Ascending aorta (tissue), 2 donors: ENCODE results near the gene TBX10. TPM values are rescaled to one million over a fixed set of nuclear protein-coding genes. Genes with fewer than 3 reads are reported as not detected.

Source experiments
- DNase-seq, 2 donors: peaks; one replicate each; pipeline ENCODE4 v3.0.0-alpha.2; 2019; ENCODE audit warnings: low spot score in 2 of 2
- H3K27ac ChIP-seq, 2 donors: fragments of 200-600 bp; sonication (generic); one replicate each; pipeline ENCODE4 v1.5.1; 2016 to 2017; ENCODE audit warnings: mild to moderate bottlenecking in 1 of 2
- H3K27me3 ChIP-seq: fragments of 200-600 bp; sonication (generic); one replicate; pipeline ENCODE4 v1.5.1; 2017
- H3K36me3 ChIP-seq, 2 donors: fragments of 200-600 bp; sonication (generic); one replicate each; pipeline ENCODE4 v1.5.1; 2016
- H3K4me1 ChIP-seq, 2 donors: fragments of 200-600 bp; sonication (generic); one replicate each; pipeline ENCODE4 v1.5.1; 2016 to 2017; ENCODE audit warnings: mild to moderate bottlenecking in 1 of 2
- H3K4me3 ChIP-seq, 2 donors: fragments of 200-600 bp; sonication (generic); one replicate each; pipeline ENCODE4 v1.5.1; 2016 to 2017; ENCODE audit warnings: mild to moderate bottlenecking in 1 of 2
- H3K9me3 ChIP-seq, 2 donors: fragments of 200-600 bp; sonication (generic); one replicate each; pipeline ENCODE4 v1.5.1; 2016
- intact Hi-C: fragments of 100-400 bp; cut with DNase I; formaldehyde crosslinking; loops from one replicate; pipeline ENCODE4 v1.15.1; 2023
- total RNA-seq: library from RNA; depleted of rRNA; stranded (reverse); fragments of >200 nt; gene quantifications from one replicate; pipeline ENCODE4 v1.1.0, GENCODE V29; 2016
- TF ChIP-seq, protein P1 (sequence below), 3 experiments: fragments of 200-600 bp in 2 of 3; fragments of 450-650 bp in 1 of 3; sonication (generic) in 2 of 3; IDR thresholded peaks; one replicate each; pipeline ENCODE4 v1.5.1; 2016 to 2019; ENCODE audit warnings: antibody characterized with exemption in 3 of 3, mild to moderate bottlenecking in 1 of 3, moderate library complexity in 1 of 3

Gene TBX10
- total RNA-seq, 1 donor from 2014 or later = not detected

DNA sequence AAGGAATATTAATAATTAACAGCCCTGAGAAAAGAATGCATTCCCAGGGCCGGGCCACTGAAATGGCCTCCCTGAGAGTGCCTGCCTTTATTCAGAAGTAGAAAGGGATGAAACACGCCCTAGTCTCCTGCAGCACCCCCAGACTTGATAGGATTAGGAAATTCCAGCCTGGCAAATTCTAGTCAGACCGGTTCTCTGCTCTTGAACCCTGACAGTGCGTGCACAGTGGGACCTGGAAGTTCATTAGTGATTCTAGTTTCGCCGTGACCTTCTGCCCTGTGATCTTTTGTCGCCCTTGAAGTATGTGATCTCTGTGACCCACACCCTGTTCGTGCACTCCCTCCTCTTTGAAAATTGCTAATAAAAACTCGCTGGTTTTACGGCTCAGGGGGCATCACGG is 58.1 kb downstream of the TBX10 start:
- TF ChIP-seq, protein P1, sequence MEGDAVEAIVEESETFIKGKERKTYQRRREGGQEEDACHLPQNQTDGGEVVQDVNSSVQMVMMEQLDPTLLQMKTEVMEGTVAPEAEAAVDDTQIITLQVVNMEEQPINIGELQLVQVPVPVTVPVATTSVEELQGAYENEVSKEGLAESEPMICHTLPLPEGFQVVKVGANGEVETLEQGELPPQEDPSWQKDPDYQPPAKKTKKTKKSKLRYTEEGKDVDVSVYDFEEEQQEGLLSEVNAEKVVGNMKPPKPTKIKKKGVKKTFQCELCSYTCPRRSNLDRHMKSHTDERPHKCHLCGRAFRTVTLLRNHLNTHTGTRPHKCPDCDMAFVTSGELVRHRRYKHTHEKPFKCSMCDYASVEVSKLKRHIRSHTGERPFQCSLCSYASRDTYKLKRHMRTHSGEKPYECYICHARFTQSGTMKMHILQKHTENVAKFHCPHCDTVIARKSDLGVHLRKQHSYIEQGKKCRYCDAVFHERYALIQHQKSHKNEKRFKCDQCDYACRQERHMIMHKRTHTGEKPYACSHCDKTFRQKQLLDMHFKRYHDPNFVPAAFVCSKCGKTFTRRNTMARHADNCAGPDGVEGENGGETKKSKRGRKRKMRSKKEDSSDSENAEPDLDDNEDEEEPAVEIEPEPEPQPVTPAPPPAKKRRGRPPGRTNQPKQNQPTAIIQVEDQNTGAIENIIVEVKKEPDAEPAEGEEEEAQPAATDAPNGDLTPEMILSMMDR (IDR thresholded peaks at IDR 0.05) = no peak
- intact Hi-C loops = loop anchor here (5.0 kb wide), 1 partner anchor 76 kb away; no protein-coding TSS in a partner anchor

More for the DNA sequence above, 58.1 kb downstream of the TBX10 start:
- Histone ChIP-seq H3K36me3 (peaks cover 6 to 9% of the 10 kb centered on the region in 2 donors), H3K27ac (no peak overlapping the region), H3K9me3 (no peaks in the 10 kb centered on the region), H3K4me1 (peaks cover 11 to 17% of the 10 kb centered on the region in 2 donors), H3K4me3 (no peak overlapping the region), H3K27me3 (no peaks in the 10 kb centered on the region)
- no peak for DNase-seq

Other genes starting within 250 kb of the TBX10 start
- 22.6 TPM for gene RAD9A, start 247.8 kb downstream of the TBX10 start, total RNA-seq
- 113 TPM for gene PPP1CA, start 237.9 kb downstream of the TBX10 start, total RNA-seq
- 0.64 TPM for gene TBC1D10C, start 235.7 kb downstream of the TBX10 start, total RNA-seq
- 6.0 TPM for gene CARNS1, start 224.1 kb downstream of the TBX10 start, total RNA-seq
- 72.3 TPM for gene RPS6KB2, start 211.3 kb downstream of the TBX10 start, total RNA-seq
- 26.6 TPM for gene PTPRCAP, start 202.1 kb downstream of the TBX10 start, total RNA-seq
- 93.4 TPM for gene CORO1B, start 196.3 kb downstream of the TBX10 start, total RNA-seq
- not detected for gene GPR152, start 187.0 kb downstream of the TBX10 start, total RNA-seq
- not detected for gene CABP4, start 184.4 kb downstream of the TBX10 start, total RNA-seq
- 189 TPM for gene TMEM134, start 170.5 kb downstream of the TBX10 start, total RNA-seq
- 116 TPM for gene AIP, start 156.7 kb downstream of the TBX10 start, total RNA-seq
- gene PITPNM1, start 134.4 kb downstream of the TBX10 start, total RNA-seq = 31.8 TPM
- gene CDK2AP2, start 131.6 kb downstream of the TBX10 start, total RNA-seq = 159 TPM
- gene CABP2, start 116.3 kb downstream of the TBX10 start, total RNA-seq = not detected
- gene GSTP1, start 56.0 kb downstream of the TBX10 start, total RNA-seq = 1,335 TPM
- gene NDUFV1, start 32.8 kb downstream of the TBX10 start, total RNA-seq = 128 TPM
- gene NUDT8, start 9.8 kb downstream of the TBX10 start, total RNA-seq = 23.4 TPM
- not detected for gene ACY3, start 11.0 kb upstream of the TBX10 start, total RNA-seq
- gene ALDH3B2, start 34.9 kb upstream of the TBX10 start, total RNA-seq = not detected